NT2/D1 (cell line): ENCODE results near the gene AGO3.

ENCODE experiments used
- YY1 ChIP-seq: IDR thresholded peaks from 2 replicates; pipeline ENCODE4 v1.6.1; 2011; ENCODE audit not compliant: insufficient read length, insufficient read depth
- ZNF274 ChIP-seq: IDR thresholded peaks from 2 replicates; pipeline ENCODE4 v1.6.1; 2011; ENCODE audit warnings: mild to moderate bottlenecking, low read depth, low read length

DNA sequence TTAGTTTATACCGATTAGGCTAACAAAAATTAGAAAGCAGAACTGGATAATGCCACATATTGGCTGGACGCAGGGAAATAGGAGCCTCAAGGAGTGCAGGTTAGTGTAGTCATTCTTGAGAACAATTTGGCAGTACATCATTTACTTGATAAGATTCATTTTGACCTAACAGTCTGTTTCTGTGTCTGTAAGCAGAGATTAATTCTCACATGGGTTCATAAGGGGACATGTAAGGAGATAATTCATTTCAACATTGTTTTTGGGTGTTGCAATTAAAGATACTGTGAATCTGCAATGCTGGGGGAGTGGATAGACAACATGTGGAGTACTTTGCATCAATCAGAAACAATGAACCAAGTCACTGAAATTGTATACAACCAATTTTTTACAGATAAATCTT is 32.0 kb downstream of the AGO3 start:
- TF ChIP-seq YY1 (no peak), ZNF274 (no peak)
